Parathyroid adenoma (tissue), 2 donors: ENCODE data around the gene C3orf18.

Experiments used
- H2AFZ ChIP-seq: fragments of 300-600 bp; sonication (generic); one replicate; pipeline ENCODE4 v1.7.0; 2017; ENCODE audit warnings: antibody characterized with exemption, mild to moderate bottlenecking
- H3K27ac ChIP-seq: fragments of 300-600 bp; sonication (generic); one replicate; pipeline ENCODE4 v1.7.0; 2017
- H3K27me3 ChIP-seq: fragments of 300-600 bp; sonication (generic); one replicate; pipeline ENCODE4 v1.7.0; 2017; ENCODE audit warnings: low read length; ENCODE audit not compliant: control insufficient read depth, insufficient read depth
- H3K36me3 ChIP-seq: fragments of 300-600 bp; sonication (generic); one replicate; pipeline ENCODE4 v1.7.0; 2017; ENCODE audit warnings: low read length; ENCODE audit not compliant: control insufficient read depth, insufficient read depth
- H3K4me1 ChIP-seq: fragments of 300-600 bp; sonication (generic); one replicate; pipeline ENCODE4 v1.7.0; 2017; ENCODE audit warnings: control low read depth
- H3K4me2 ChIP-seq: fragments of 300-600 bp; sonication (generic); one replicate; pipeline ENCODE4 v1.7.0; 2017; ENCODE audit warnings: low read length
- H3K4me3 ChIP-seq: fragments of 300-600 bp; sonication (generic); one replicate; pipeline ENCODE4 v1.7.0; 2017; ENCODE audit warnings: low read depth, low read length
- H3K79me2 ChIP-seq: fragments of 300-600 bp; sonication (generic); one replicate; pipeline ENCODE4 v1.7.0; 2017; ENCODE audit warnings: control low read depth
- H3K9ac ChIP-seq: fragments of 300-600 bp; sonication (generic); one replicate; pipeline ENCODE4 v1.7.0; 2017; ENCODE audit warnings: mild to moderate bottlenecking
- H3K9me3 ChIP-seq: fragments of 300-600 bp; sonication (generic); one replicate; pipeline ENCODE4 v1.7.0; 2017; ENCODE audit warnings: low read length; ENCODE audit not compliant: control insufficient read depth
- TF ChIP-seq, protein P1 (sequence below): fragments of 300-600 bp; sonication (generic); IDR thresholded peaks from one replicate; pipeline ENCODE4 v1.7.0; 2017; ENCODE audit warnings: antibody characterized with exemption, mild to moderate bottlenecking
- donor health status: primary hyperparathyroidism.

C3orf18 gene

DNA sequence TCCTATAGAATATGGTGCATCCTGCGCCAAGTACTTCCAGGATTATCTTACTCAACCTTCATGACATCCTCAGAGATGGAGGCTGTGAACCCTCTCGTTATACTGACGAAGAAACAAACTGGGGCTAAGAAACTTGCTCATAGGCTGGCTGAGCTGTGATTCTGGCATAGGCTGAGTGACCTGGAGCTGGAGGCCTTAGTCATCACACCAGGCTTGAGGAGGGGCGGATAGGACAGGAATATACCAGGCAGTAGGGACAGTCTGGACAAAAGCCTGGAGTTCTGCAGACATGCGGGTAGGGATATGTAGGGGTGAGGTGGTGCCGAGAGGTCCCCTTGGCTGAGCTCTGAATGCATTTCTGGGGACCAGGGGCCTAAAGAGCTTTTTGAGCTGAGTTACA, 19.8 kb upstream of the C3orf18 start:
- no peaks in the 10 kb centered on the region for H3K27me3 ChIP-seq
- H3K27ac ChIP-seq, result no peak overlapping the region
- TF ChIP-seq, protein P1, sequence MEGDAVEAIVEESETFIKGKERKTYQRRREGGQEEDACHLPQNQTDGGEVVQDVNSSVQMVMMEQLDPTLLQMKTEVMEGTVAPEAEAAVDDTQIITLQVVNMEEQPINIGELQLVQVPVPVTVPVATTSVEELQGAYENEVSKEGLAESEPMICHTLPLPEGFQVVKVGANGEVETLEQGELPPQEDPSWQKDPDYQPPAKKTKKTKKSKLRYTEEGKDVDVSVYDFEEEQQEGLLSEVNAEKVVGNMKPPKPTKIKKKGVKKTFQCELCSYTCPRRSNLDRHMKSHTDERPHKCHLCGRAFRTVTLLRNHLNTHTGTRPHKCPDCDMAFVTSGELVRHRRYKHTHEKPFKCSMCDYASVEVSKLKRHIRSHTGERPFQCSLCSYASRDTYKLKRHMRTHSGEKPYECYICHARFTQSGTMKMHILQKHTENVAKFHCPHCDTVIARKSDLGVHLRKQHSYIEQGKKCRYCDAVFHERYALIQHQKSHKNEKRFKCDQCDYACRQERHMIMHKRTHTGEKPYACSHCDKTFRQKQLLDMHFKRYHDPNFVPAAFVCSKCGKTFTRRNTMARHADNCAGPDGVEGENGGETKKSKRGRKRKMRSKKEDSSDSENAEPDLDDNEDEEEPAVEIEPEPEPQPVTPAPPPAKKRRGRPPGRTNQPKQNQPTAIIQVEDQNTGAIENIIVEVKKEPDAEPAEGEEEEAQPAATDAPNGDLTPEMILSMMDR, result no peak
- no peaks in the 10 kb centered on the region for H3K79me2 ChIP-seq
- no peaks in the 10 kb centered on the region for H3K36me3 ChIP-seq
- H3K9me3 ChIP-seq, result no peaks in the 10 kb centered on the region
- no peak overlapping the region for H3K4me2 ChIP-seq
- H3K9ac ChIP-seq, result no peak overlapping the region
- peaks cover 21% of the 10 kb centered on the region for H3K4me1 ChIP-seq
- H3K4me3 ChIP-seq, result no peak overlapping the region
- no peak overlapping the region for H2AFZ ChIP-seq

DNA sequence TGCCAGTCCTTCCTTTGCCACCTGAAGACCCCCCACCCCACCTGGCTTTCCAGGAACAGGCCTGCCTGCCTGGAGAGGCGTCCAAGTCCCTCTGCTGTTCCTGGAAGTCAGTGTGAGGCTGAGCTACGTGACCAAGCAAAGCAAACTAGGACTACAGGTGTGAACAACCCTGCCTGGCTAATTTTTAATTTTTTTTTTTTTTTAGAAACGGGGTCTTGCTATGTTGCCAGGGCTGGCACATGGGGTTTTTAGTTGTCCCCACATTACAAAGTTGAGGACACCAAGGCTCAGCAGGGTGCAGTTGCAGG, 19.2 kb upstream of the C3orf18 start:
- no peak overlapping the region for H3K9ac ChIP-seq
- H3K27ac ChIP-seq, result no peak overlapping the region
- peaks cover 21% of the 10 kb centered on the region for H3K4me1 ChIP-seq

DNA sequence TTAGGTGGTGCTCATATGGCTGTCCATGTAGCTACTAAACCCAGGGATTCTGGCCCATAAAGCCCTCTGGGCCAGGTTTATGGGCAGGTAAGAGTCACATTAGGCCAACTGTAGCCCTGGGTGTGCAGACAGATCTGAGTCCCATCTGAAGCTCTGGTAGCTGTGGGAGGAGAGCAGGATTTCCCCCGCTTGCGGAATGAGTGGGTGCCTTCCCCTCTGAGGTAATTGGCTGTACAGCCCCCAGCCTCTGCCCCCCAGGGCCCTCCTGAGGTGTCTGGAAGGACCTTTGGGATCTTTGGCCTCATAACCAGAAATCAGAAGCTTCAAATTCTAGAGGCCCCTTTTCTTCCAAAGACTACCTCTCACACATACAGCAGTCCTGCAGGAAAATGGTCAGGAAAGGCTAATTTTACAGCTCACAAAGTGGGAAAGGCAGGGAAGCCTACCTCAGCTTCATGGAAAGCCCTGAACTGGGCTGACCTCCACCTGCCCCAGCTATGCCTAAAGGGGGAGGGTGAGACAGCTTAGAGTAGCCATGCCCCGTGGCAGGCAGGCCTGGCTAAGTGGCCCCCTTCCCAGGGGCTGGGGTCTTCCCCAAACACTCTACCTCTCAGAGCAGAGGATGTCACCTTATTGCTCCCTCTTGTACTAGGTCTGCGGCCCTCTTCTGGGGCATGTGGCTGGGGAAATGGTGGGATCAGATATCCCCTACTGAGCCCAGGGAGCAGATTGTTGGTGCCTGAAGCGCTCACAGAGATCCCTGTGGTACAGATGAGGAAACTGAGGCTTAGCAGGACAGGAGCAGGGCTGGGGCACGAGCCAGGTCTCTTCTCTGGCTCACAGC, 18.6 kb upstream of the C3orf18 start:
- no peak overlapping the region for H2AFZ ChIP-seq
- H3K4me2 ChIP-seq, result no peak overlapping the region
- no peak overlapping the region for H3K27ac ChIP-seq
- peaks cover 19% of the 10 kb centered on the region for H3K4me1 ChIP-seq
- no peak overlapping the region for H3K9ac ChIP-seq
- TF ChIP-seq, protein P1, result no peak
- no peaks in the 10 kb centered on the region for H3K27me3 ChIP-seq
- H3K4me3 ChIP-seq, result no peak overlapping the region
- H3K9me3 ChIP-seq, result no peaks in the 10 kb centered on the region
- H3K36me3 ChIP-seq, result no peaks in the 10 kb centered on the region
- H3K79me2 ChIP-seq, result no peaks in the 10 kb centered on the region

More for the DNA sequence above, 19.2 kb upstream of the C3orf18 start:
- Histone ChIP-seq H3K36me3 (no peaks in the 10 kb centered on the region), H3K4me2 (no peak overlapping the region), H3K79me2 (no peaks in the 10 kb centered on the region), H2AFZ (no peak overlapping the region), H3K9me3 (no peaks in the 10 kb centered on the region), H3K4me3 (no peak overlapping the region), H3K27me3 (no peaks in the 10 kb centered on the region)
- TF ChIP-seq, protein P1, result no peak

DNA sequence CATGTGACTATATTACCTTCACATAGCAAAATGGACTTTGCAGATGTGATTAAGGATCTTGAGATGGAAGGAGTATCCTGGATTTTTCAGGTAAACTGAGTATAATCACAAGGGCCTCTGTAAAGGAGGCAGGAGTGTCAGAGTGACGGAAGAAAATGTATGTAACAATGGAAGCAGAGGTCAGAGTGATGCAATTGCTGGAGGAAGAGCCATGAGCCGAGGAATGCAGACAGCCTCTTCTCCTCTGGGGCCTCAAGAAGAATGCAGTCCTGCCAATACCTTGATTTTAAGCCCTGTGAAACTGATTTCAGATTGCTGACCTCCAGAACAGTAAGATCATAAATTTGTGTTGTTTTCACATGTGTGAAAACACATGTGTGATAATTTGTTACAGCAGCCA, 16.8 kb upstream of the C3orf18 start:
- H3K27me3 ChIP-seq, result no peaks in the 10 kb centered on the region
- no peak overlapping the region for H3K9ac ChIP-seq
- H3K4me3 ChIP-seq, result no peak overlapping the region
- TF ChIP-seq, protein P1, result no peak
- H3K9me3 ChIP-seq, result no peaks in the 10 kb centered on the region
- no peak overlapping the region for H2AFZ ChIP-seq
- no peak overlapping the region for H3K27ac ChIP-seq
- no peak overlapping the region for H3K4me2 ChIP-seq
- H3K36me3 ChIP-seq, result no peaks in the 10 kb centered on the region
- peaks cover 17% of the 10 kb centered on the region for H3K4me1 ChIP-seq
- H3K79me2 ChIP-seq, result no peaks in the 10 kb centered on the region

DNA sequence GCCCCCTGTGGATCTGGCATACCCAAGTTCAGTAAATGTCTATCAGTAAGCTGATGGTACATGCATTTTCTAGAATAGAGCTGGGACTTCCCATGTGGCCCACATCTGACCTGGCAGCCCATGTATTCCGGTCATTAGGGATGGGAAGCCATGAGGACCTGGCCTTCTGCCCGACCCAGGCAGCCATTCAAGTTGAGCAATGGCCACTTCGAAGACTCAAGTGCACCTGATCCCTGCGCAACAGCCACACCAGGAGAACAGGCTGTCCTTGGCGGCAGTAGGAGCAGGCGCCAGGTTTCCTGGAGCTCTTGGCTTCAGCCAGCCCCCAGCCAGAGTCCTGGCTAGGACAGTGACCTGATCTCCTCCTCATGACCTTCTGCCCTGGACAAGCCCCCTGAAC, 16.4 kb upstream of the C3orf18 start:
- TF ChIP-seq, protein P1, result no peak
- Histone ChIP-seq H3K4me2 (no peak overlapping the region), H3K9me3 (no peaks in the 10 kb centered on the region), H2AFZ (no peak overlapping the region), H3K4me1 (peaks cover 17% of the 10 kb centered on the region), H3K79me2 (no peaks in the 10 kb centered on the region), H3K4me3 (no peak overlapping the region), H3K36me3 (no peaks in the 10 kb centered on the region), H3K27me3 (no peaks in the 10 kb centered on the region), H3K9ac (no peak overlapping the region), H3K27ac (no peak overlapping the region)
